ENCODE data around the gene SLC66A2. TPM values are rescaled to one million over a fixed set of nuclear protein-coding genes. Genes with fewer than 3 reads are reported as not detected.
A peak's percentile ranks its signal among the peaks of the same experiment; 100 is the strongest.
"Not testable (repeated sequence)": the region's sequence is repeated elsewhere in the genome, so short reads cannot be mapped to it uniquely, and the experiment has no call there.

The SLC66A2 gene
- total RNA-seq, 1 donor from 2014 or later, result 52.9 TPM

DNA sequence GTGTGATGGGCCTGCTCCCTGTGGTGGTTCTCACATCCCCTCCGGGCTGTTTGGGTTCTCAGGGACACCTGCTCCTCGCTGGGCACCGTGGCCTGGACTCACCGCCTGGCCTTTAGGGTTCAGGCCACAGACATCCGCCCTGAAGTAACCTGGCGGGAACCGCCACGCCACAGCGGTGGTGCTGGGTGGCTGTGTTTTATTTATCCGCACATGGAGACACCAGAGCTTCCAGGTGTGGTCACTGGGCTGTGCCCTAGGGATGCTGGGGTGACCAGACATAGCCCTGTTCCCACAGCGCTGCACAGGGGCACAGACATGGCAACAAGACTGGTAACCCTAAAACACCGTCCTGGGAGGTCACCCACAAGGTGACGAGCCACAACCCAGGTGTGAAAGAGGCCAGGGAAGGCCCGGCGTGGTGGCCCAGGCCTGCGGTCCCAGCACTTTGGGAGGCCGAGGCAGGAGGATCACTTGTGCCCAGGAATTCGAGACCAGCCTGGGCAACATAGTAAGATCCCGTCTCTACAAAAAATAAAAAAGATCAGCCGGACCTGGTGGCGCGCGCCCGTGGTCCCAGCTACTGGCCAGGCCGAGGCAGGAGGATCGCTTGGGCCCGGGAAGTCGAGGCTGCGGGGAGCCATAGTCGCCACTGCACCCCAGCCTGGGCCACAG is 12.3 kb upstream of the SLC66A2 start:
- Histone ChIP-seq H3K27ac (peak overlapping the region in 1 of 2 donors; percentile 59), H3K4me3 (peak overlapping the region; percentile 57 to 67), H3K27me3 (no peaks in the 10 kb centered on the region), H3K4me1 (peaks cover 0 to 13% of the 10 kb centered on the region in 2 donors), H3K36me3 (no peaks in the 10 kb centered on the region), H3K9me3 (no peaks in the 10 kb centered on the region)
- TF ChIP-seq, protein P1, sequence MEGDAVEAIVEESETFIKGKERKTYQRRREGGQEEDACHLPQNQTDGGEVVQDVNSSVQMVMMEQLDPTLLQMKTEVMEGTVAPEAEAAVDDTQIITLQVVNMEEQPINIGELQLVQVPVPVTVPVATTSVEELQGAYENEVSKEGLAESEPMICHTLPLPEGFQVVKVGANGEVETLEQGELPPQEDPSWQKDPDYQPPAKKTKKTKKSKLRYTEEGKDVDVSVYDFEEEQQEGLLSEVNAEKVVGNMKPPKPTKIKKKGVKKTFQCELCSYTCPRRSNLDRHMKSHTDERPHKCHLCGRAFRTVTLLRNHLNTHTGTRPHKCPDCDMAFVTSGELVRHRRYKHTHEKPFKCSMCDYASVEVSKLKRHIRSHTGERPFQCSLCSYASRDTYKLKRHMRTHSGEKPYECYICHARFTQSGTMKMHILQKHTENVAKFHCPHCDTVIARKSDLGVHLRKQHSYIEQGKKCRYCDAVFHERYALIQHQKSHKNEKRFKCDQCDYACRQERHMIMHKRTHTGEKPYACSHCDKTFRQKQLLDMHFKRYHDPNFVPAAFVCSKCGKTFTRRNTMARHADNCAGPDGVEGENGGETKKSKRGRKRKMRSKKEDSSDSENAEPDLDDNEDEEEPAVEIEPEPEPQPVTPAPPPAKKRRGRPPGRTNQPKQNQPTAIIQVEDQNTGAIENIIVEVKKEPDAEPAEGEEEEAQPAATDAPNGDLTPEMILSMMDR (IDR thresholded peaks at IDR 0.05), result no peak
- DNase-seq (ENCODE audit: low spot score in 2 of 2), result no peak
- intact Hi-C loops (cut with DNase I), result no loop called here

DNA sequence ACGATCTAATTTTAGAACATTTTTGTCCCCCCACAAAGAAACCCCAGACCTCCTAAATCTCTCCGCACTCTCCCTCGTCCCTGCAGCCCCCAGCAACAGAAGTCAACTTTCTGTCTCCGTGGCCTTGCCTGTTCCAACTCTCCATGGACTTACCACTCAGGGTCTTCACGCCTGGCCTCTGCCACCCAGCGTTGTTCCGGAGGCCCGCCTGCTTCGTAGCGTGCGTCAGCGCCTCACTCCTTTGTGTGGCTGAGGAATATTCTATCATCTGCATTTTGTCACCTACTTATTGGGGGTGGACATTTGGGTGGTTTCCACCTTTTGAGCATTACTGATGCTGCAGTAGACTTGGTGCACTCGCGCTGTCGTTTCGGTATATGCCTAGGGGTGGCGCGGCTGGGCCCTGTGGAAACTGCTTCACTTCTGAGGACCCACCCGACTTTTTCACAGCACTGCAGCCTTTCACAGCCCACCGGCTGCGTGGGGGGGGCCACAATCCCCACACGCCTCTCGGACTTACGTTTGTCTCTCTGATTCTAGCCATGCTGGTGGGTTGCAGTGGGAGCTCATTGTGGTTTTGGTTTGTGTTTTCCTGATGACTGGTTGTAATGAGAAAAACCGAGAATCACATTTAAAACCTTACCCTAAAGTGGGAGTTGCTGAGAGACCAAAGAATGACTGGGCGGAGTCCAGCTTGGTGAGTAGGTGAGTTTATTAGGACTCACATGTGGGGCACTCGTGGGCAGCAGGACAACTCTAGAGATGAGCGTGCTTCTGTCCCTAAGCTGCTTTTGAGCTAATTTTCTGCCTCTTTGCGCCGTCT is 11.6 kb upstream of the SLC66A2 start:
- TF ChIP-seq, protein P1 (IDR thresholded peaks at IDR 0.05), result no peak
- no peaks in the 10 kb centered on the region for H3K36me3 ChIP-seq
- no peak for DNase-seq (ENCODE audit: low spot score in 2 of 2)
- intact Hi-C loops (cut with DNase I), result no loop called here
- H3K27me3 ChIP-seq, result no peaks in the 10 kb centered on the region
- H3K4me3 ChIP-seq, result no peak overlapping the region
- H3K9me3 ChIP-seq, result no peaks in the 10 kb centered on the region
- H3K4me1 ChIP-seq, result peaks cover 0 to 13% of the 10 kb centered on the region in 2 donors
- H3K27ac ChIP-seq, result no peak overlapping the region

DNA sequence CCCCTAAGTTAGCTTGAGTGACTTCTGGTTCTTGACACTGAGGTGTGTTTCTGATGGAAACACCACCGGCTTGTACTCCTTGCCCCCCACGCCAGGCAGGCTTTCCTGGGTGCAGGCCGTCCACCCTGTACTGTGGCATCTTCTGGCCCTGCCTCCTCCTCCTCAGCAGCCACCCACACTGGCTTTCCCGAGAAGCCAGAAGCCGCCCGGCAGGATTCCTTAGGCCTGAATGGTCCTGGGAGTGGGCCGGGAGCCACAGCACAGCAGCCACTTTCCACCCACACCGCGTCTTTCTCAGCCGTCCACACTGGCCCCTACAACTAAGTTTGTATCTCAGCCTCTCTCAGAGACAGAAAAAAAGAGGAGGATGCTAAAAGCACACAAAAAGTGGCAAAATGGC is 10.9 kb upstream of the SLC66A2 start:
- intact Hi-C loops (cut with DNase I), result no loop called here
- Histone ChIP-seq H3K9me3 (no peaks in the 10 kb centered on the region), H3K27me3 (no peaks in the 10 kb centered on the region), H3K4me1 (peaks cover 0 to 13% of the 10 kb centered on the region in 2 donors), H3K36me3 (no peaks in the 10 kb centered on the region), H3K27ac (no peak overlapping the region), H3K4me3 (no peak overlapping the region)
- no peak for DNase-seq (ENCODE audit: low spot score in 2 of 2)
- TF ChIP-seq, protein P1 (IDR thresholded peaks at IDR 0.05), result no peak

DNA sequence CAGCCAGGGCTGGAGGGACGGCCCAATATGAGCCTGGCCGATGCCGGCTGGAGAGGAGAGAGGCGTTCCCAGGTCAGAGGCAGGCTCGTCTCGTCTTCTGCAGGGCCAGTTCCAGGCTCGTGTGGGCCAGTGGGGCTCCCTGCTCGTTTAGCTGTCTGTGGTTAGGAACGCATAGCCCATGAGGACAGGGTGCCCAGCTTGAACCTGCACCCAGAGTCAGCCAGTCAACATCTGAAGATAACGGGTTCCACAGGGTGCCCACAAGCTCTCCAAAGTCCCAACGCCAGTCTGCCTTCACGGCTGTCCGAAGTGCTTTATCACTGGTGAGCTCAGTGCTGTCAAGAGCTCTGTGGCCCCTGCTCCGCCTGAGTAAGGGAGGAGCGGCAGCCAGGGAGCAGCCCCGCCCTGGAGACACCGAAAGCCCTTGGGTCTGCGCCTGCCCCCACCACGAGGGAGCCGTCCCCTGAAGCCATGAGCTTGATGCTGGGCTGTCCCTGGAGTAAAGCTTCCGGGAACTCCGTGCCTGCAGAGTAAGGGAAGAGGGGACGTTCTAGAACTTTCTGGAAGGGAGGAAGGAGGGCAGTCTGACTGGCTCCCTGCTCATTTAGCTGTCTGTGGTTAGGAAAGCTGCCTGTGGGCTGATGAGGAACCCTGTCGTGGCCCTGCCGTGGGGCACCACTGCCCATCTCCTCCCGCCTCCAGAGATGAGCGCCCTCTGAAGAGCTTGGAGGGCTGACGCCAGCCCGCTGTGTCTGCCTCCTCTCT is 10.3 kb upstream of the SLC66A2 start:
- Histone ChIP-seq H3K36me3 (no peaks in the 10 kb centered on the region), H3K27ac (no peak overlapping the region), H3K4me1 (peaks cover 0 to 13% of the 10 kb centered on the region in 2 donors), H3K4me3 (no peak overlapping the region), H3K9me3 (no peaks in the 10 kb centered on the region), H3K27me3 (no peaks in the 10 kb centered on the region)
- no peak for DNase-seq (ENCODE audit: low spot score in 2 of 2)
- intact Hi-C loops (cut with DNase I), result no loop called here
- TF ChIP-seq, protein P1 (IDR thresholded peaks at IDR 0.05), result no peak

DNA sequence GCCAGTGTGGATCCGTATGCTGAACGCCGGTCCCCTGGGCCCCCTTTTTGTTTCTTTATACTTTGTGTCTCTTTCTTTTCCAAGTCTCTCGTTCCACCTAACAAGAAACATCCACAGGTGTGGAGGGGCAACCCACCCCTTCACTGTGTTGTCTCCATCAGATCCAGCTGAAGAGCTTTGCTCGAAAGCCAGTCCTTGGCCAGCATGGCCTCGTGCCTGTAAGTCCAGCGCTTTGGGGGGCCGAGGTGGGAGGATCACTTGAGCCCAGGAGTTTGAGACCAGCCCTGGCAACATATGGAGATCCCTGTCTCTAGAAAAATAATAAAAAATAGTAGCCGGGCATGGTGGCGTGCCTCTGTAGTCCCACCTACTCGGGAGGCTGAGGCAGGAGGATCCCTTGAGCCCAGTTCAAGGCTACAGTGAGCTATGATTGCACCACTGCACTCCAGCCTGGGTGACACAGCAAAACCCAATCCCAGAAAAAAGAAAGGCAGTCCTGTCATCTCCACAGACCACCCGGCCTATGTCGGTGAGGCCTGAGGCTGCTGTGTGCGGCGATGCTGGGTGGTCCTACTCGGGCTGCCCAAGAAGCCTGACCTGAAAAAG is 9.6 kb upstream of the SLC66A2 start:
- peaks cover 0 to 13% of the 10 kb centered on the region in 2 donors for H3K4me1 ChIP-seq
- no peaks in the 10 kb centered on the region for H3K27me3 ChIP-seq
- H3K4me3 ChIP-seq, result no peak overlapping the region
- TF ChIP-seq, protein P1 (IDR thresholded peaks at IDR 0.05), result no peak
- no peak for DNase-seq (ENCODE audit: low spot score in 2 of 2)
- intact Hi-C loops (cut with DNase I), result no loop called here
- no peaks in the 10 kb centered on the region for H3K36me3 ChIP-seq
- H3K27ac ChIP-seq, result no peak overlapping the region
- H3K9me3 ChIP-seq, result no peaks in the 10 kb centered on the region

DNA sequence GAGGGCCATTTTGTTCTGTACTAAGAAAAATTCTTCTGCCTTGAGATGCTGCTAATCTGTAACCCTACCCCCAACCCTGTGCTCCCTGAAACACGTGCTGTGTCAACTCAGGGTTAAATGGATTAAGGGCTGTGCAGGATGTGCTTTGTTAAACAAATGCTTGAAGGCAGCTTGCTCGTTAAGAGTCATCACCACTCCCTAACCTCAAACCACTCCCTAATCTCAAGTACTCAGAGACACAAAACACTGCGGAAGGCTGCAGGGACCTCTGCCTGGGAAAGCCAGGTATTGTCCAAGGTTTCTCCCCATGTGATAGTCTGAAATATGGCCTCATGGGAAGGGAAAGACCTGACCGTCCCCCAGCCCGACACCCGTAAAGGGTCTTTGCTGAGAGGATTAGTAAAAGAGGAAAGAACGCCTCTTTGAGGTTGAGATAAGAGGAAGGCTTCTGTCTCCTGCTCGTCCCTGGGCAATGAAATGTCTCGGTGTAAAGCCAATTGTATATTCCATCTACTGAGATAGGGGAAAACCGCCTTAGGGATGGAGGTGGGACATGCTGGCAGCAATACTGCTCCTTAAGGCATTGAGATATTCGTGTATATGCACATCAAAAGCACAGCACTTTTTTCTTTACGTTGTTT is 8.8 kb upstream of the SLC66A2 start:
- H3K9me3 ChIP-seq; intact Hi-C loops (cut with DNase I); H3K36me3 ChIP-seq; H3K27me3 ChIP-seq; H3K27ac ChIP-seq; DNase-seq (ENCODE audit: low spot score in 2 of 2); H3K4me3 ChIP-seq: not testable (repeated sequence)
- H3K4me1 ChIP-seq, result peaks cover 0 to 11% of the 10 kb centered on the region in 2 donors

Data from ascending aorta (tissue), 2 donors.